K562 (cell line): ENCODE measurements around the gene NOA1. TPM values are rescaled to one million over a fixed set of nuclear protein-coding genes. Genes with fewer than 3 reads are reported as not detected.

Experiments
- DNMT1 ChIP-seq: fragments of 450-650 bp; IDR thresholded peaks from 2 replicates; pipeline ENCODE4 v1.6.1; 2016; ENCODE audit warnings: antibody characterized with exemption, mild to moderate bottlenecking
- ELK3 ChIP-seq: fragments of 450-650 bp; formaldehyde crosslinking; IDR thresholded peaks from 2 replicates; pipeline ENCODE4 v1.4.0; 2020; ENCODE audit warnings: mild to moderate bottlenecking
- ETV5 ChIP-seq: sonication (generic); formaldehyde crosslinking; IDR thresholded peaks from 2 replicates; pipeline ENCODE4 v1.4.0; 2020; ENCODE audit warnings: low read depth, mild to moderate bottlenecking, missing genetic modification reagents
- EWSR1 ChIP-seq: fragments of 450-650 bp; IDR thresholded peaks from 2 replicates; pipeline ENCODE4 v1.6.1; 2018; ENCODE audit warnings: borderline replicate concordance, mild to moderate bottlenecking, low read depth, moderate library complexity; ENCODE audit not compliant: partially characterized antibody
- FIP1L1 ChIP-seq: fragments of 200-400 bp; formaldehyde crosslinking; IDR thresholded peaks from 2 replicates; pipeline ENCODE4 v1.6.1; 2018; ENCODE audit warnings: mild to moderate bottlenecking, low read depth, low read length; ENCODE audit not compliant: poor library complexity, severe bottlenecking
- FOSL1 ChIP-seq: fragments of 200-800 bp; sonication (Bioruptor generic); conservative IDR thresholded peaks from 2 replicates; pipeline ENCODE4 v1.6.1; 2016; ENCODE audit warnings: missing genetic modification characterization, missing compliant biosample characterization
- LCOR ChIP-seq: sonication (generic); formaldehyde crosslinking; IDR thresholded peaks from 2 replicates; pipeline ENCODE4 v1.8.0; 2022; ENCODE audit warnings: mild to moderate bottlenecking, missing genetic modification reagents
- PHF20 ChIP-seq: fragments of 450-650 bp; IDR thresholded peaks from 2 replicates; pipeline ENCODE4 v1.6.1; 2018; ENCODE audit not compliant: partially characterized antibody
- SP1 ChIP-seq: sonication (generic); formaldehyde crosslinking; IDR thresholded peaks from 2 replicates; pipeline ENCODE4 v1.8.1; 2022; ENCODE audit warnings: mild to moderate bottlenecking, missing genetic modification reagents
- TAF9B ChIP-seq: fragments of 450-650 bp; IDR thresholded peaks from 2 replicates; pipeline ENCODE4 v1.6.1; 2018; ENCODE audit warnings: mild to moderate bottlenecking; ENCODE audit not compliant: partially characterized antibody
- TCFL5 ChIP-seq: fragments of 250-450 bp; sonication (Bioruptor Pico); conservative IDR thresholded peaks from 2 replicates; pipeline ENCODE4 v1.6.1; 2021; ENCODE audit warnings: mild to moderate bottlenecking, moderate library complexity, matching md5 sums
- THRA ChIP-seq: fragments of 450-650 bp; IDR thresholded peaks from 2 replicates; pipeline ENCODE4 v1.6.1; 2017; ENCODE audit warnings: mild to moderate bottlenecking, moderate library complexity
- UBTF ChIP-seq, 2 experiments: IDR thresholded peaks; 2 replicates each; pipeline ENCODE4 v1.6.1; 2012; ENCODE audit warnings: improper control_type of control experiment in 2 of 2, low read depth in 2 of 2, low read length in 2 of 2, borderline replicate concordance in 1 of 2
- ZBTB43 ChIP-seq: sonication (generic); formaldehyde crosslinking; IDR thresholded peaks from 2 replicates; pipeline ENCODE4 v1.8.0; 2023; ENCODE audit warnings: mild to moderate bottlenecking, missing genetic modification reagents
- ZBTB7A ChIP-seq: IDR thresholded peaks from 2 replicates; pipeline ENCODE4 v1.6.1; 2011; ENCODE audit warnings: low read depth, mild to moderate bottlenecking, low read length, moderate library complexity, borderline replicate concordance; ENCODE audit not compliant: control insufficient read depth
- ZNF165 ChIP-seq: fragments of 250-450 bp; sonication (Bioruptor Pico); IDR thresholded peaks from 2 replicates; pipeline ENCODE4 v1.4.0; 2020; ENCODE audit warnings: borderline replicate concordance
- ZNF197 ChIP-seq: fragments of 200-800 bp; sonication (Bioruptor generic); IDR thresholded peaks from 2 replicates; pipeline ENCODE4 v1.6.1; 2016; ENCODE audit warnings: low read depth, missing genetic modification characterization, missing compliant biosample characterization
- ZNF3 ChIP-seq: fragments of 250-450 bp; sonication (Bioruptor Pico); IDR thresholded peaks from 2 replicates; pipeline ENCODE4 v1.5.0; 2021; ENCODE audit warnings: mild to moderate bottlenecking, moderate library complexity
- ZNF436 ChIP-seq: fragments of 250-450, 450-650 bp; sonication (Bioruptor Pico); formaldehyde crosslinking; IDR thresholded peaks from 2 replicates; pipeline ENCODE4 v1.7.0; 2020; ENCODE audit warnings: mild to moderate bottlenecking
- ZNF551 ChIP-seq: fragments of 250-450 bp; sonication (Bioruptor Pico); IDR thresholded peaks from 2 replicates; pipeline ENCODE4 v1.5.0; 2021; ENCODE audit warnings: mild to moderate bottlenecking, moderate library complexity
- ZNF586 ChIP-seq: fragments of 450-650 bp; formaldehyde crosslinking; conservative IDR thresholded peaks from 2 replicates; pipeline ENCODE4 v1.4.0; 2020; ENCODE audit warnings: mild to moderate bottlenecking, moderate library complexity
- ZNF76 ChIP-seq: fragments of 250-450 bp; sonication (Bioruptor Pico); IDR thresholded peaks from 2 replicates; pipeline ENCODE4 v1.4.0; 2020; ENCODE audit warnings: mild to moderate bottlenecking, moderate library complexity, borderline replicate concordance
- ZNF830 ChIP-seq: fragments of 250-450 bp; sonication (Bioruptor Pico); IDR thresholded peaks from 2 replicates; pipeline ENCODE4 v1.5.0; 2021; ENCODE audit warnings: mild to moderate bottlenecking
- polyA plus RNA-seq, 8 experiments: library from polyadenylated mRNA; depleted of rRNA in 4 of 8; stranded (reverse) in 5 of 8; unstranded in 3 of 8; fragments of >200 nt; fragmentation: Nextera tagmentation in 2 of 8; fragmentation: Illumina TruSeq in 1 of 8; extraction: Ambion mirVana in 2 of 8; extraction: Trizol in 1 of 8; gene quantifications; 2 replicates each; pipeline versions ENCODE4 v1.2.1 to v1.2.3, GENCODE V29; 2011 to 2014; ENCODE audit warnings: inconsistent platforms in 1 of 8, missing spikeins in 1 of 8
- total RNA-seq, 7 experiments: library from RNA; depleted of rRNA in 6 of 7; stranded (reverse); fragments of >200 nt in 6 of 7; fragmentation: Illumina TruSeq in 2 of 7; extraction: Trizol in 2 of 7; gene quantifications; 2 replicates each; pipeline versions ENCODE4 v1.2.1 to v1.2.3, GENCODE V29; 2011 to 2021; ENCODE audit warnings: low replicate concordance in 1 of 7

Gene NOA1
- total and polyA plus RNA-seq, 9 of the 15 experiments (the other 6 are each of a cell fraction or from before 2014, with no cell fraction given): 2.6 to 26.6 (median 16.7) TPM

GRCh38 chr4:56977321-56978012, at the start of gene NOA1 (continued):
- TF ChIP-seq ZNF165 (CRISPR knock-in tag): no peak
- TF ChIP-seq ZNF586 (CRISPR knock-in tag): no peak
- TF ChIP-seq ZNF3: no peak
- TF ChIP-seq ZBTB43: no peak
- no peak for TF ChIP-seq FOSL1
- peak; percentile 40; the same call in 1 of the 2 replicates for TF ChIP-seq ETV5 (CRISPR knock-in tag)
- TF ChIP-seq TCFL5 (CRISPR knock-in tag): no peak
- TF ChIP-seq ZNF197: no peak
- TF ChIP-seq THRA: no peak
- TF ChIP-seq ZNF551 (CRISPR knock-in tag): no peak
- TF ChIP-seq ZNF76 (CRISPR knock-in tag): no peak
- no peak for TF ChIP-seq ELK3 (CRISPR knock-in tag)
- no peak for TF ChIP-seq PHF20
- peak; percentile 53; the same call in 1 of the 2 replicates for TF ChIP-seq LCOR (CRISPR knock-in tag)
- no peak for TF ChIP-seq ZNF830 (CRISPR knock-in tag)
- TF ChIP-seq EWSR1: no peak
- TF ChIP-seq UBTF (IDR thresholded peaks at IDR 0.05; ENCODE audit: borderline replicate concordance in 1 of 2, low read depth in 2 of 2, low read length in 2 of 2): peak in 1 of 2 experiments; percentile 82; a peak in 2 of 4 replicates
- peak; percentile 72 for TF ChIP-seq SP1 (CRISPR knock-in tag)
- TF ChIP-seq ZNF436 (CRISPR knock-in tag): no peak
- TF ChIP-seq TAF9B: peak; percentile 57
- TF ChIP-seq FIP1L1: no peak
- TF ChIP-seq DNMT1: no peak
- TF ChIP-seq ZBTB7A: no peak
